Medulla oblongata (tissue), 1 donor: Measurements from ENCODE around the gene PCCA.
A peak's percentile ranks its signal among the peaks of the same experiment; 100 is the strongest.
"Not testable (repeated sequence)": the region's sequence is repeated elsewhere in the genome, so short reads cannot be mapped to it uniquely, and the experiment has no call there.

Source experiments
- DNase-seq: peaks from one replicate; pipeline ENCODE4 v3.0.0-alpha.2; 2015; ENCODE audit errors: extremely low spot score

The PCCA gene

DNA sequence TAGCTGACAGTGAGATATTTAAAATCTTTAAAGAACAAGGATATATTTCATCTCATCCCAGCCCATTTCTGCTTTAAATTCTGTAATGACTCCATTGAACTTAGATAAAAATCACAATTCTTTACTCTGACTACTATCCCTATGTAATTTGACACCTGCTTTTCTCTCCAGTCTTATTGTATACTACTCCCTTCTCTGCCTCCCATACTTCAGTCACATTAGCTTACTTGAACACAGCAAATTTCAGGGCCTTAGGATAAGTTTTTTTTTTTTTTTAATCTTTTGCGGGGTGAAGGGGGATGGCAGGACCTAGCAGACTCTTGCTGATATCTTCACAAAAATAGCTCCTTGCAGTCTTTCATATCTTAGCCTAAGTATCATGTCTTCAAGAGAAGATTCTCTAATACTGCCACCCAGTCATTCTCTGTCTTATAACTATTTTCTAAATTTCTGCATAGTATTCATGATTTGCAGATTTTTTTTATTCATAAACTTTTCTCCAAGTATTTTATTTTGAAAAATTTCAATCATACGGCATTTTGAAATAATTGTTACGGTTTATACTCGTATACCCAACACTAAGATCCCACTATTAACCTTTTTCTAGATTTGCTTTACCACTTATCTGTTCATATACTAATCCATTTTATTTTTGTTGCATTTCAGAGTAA is 151.4 kb downstream of the PCCA start:
- no peak for DNase-seq

DNA sequence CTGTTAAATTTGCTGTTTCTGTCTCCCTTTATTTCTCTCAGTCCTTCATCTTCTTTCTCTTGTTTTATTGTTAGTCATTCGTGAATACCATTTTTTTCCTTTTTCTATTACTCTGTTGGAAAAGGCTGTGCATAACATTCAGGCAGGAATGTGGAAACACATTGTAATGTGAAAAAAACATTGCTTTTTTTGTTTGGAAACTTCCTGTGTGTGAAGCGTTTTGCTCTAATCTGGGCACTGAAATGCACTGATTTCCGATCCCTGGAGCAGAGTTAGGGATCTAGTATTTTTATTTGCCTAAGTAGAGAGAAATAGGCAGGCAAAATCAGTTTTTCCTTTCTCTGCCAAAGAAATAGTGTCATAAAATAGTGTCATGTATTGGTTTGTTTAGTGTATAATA is 155.5 kb downstream of the PCCA start:
- DNase-seq = no peak

DNA sequence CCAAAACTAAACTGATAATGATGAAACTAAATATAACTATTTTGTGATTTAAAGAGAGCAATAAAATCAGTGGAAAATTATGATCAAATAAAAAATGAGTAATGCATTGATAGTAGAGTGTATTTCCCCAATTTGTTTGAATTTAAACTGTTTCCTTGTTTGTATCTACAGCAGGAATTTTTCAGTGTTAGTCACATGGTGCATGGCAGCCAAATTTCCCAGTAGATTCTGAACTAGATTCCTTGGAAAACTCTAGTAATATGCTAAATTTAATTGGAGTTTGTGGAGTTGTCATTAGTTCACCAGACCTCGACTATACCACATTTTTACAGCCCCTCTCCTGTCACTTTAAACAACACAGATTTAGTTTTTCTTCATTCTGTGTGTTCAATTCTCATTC is 156.2 kb downstream of the PCCA start:
- DNase-seq = no peak

DNA sequence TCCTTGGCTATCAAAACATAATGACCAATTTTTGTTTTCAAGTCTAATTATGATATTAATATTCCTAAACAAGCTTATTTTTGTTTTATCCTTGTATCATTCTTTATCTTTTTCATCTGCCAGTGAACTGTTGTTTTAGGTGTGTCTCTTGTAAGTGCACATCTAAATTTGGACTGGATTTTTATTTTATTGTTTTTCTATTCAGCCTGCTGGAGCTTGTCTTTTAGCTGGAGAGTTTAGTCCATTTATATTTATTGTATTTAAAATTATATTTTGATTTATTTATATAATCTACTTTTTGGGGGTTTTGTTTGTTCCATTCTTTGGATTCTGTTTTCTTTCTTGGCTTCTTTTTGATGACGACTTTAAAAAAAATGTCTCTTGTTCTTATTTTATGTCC is 159.0 kb downstream of the PCCA start:
- no peak for DNase-seq

DNA sequence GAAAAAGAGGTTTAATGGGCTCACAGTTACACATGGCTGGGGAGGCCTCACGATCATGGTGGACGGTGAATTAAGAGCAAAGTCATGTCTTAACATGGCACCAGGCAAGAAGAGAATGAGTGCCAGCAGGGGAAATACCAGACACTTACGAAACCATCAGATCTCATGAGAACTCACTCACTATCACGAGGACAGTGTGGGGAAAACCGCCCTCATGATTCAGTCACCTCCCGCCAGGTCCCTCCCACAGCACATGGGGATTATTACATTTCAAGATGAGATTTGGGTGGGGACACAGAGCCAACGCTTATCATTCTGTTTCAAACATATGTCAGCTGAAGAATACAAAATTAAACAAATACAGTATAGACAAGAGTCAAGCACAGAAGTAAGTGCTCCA is 165.1 kb downstream of the PCCA start:
- no peak for DNase-seq

DNA sequence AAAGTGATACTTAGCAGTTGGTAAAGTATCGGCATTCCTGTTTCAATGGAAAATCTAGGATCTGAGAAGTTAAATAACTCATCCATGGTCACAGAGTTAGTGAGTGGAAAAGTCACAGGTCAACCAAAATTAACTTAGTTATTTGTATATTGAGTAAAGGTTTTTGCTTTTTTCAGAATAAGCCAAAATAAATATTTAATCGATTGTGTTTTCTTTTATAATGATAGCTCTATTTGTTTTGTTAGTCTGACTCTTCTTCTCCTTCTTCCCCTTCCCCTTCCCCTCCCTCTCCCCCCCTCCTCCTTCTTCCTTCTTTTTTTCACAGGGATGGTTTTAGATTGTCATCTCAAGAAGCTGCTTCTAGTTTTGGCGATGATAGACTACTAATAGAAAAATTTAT is 173.5 kb downstream of the PCCA start:
- DNase-seq = no peak

DNA sequence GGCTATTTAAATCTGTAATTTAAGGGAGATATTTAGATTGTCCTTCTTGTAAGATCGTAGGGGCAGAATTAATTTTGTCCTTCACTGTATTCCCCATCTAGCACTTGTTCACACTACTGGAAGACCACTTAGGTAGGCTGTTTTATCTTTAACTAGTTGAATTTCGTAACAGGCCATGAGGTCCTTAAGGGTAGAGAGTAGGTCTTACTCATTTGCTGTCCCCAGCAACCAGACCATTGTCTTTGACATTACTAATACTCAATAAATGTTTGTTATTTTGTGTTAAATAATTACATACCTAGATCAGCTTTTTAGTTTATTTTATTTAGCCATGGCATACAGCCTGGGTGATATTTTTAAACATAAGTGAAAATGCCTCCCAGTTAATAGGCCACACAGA is 177.1 kb downstream of the PCCA start:
- DNase-seq = no peak

DNA sequence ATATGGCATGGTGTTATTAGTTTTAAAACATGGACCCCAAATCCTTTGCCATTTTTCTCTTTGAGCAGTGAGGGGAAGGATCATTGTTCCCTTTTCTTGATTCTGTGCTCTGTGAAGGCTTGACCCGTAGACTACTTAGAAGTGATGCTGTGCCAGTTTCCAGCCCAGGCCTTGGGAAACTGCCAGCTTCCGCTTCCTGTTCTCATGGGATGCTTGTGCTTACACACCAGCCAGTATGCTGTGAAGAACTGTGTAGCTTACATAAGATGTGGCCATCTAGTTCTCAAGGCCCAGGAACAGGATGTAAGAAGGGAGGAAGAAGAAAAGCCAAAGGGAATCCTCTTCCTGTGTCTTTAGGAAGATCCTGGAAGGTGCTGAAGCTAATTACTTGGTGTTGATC is 180.9 kb downstream of the PCCA start:
- peak; percentile 87 for DNase-seq

DNA sequence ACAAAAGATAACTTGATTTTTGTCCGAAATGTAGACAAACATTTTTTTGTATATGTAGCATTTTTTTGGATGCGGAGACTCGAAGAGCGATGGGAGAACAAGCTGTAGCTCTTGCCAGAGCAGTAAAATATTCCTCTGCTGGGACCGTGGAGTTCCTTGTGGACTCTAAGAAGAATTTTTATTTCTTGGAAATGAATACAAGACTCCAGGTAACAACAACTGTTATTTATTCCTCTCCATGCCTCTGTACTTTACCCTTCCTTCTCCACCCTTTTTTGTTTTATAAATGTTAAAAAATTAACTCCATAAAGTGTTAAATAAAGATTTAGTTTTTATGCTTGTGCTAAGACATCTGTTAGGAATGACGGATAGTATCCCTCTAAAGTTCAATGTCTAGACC is 184.2 kb downstream of the PCCA start:
- no peak for DNase-seq

DNA sequence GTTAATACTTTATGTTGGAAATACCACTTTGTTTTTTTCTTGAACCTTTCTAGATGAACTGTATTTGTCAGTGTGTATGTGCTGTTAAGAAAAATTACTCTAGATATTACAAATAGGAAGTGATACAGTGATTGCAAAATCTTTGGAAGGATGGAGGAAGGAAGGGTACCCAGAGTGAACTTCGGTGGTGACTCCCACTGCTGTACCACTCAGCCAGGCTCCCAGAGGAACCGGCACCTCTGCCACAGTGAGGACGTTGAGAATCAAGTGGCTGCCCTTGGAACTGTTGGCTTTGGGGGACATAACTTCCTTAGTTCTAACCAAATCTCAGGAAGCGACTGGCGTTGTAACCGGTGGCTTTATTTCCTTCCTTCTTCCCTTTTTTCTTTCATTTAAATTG is 184.7 kb downstream of the PCCA start:
- DNase-seq = no peak

DNA sequence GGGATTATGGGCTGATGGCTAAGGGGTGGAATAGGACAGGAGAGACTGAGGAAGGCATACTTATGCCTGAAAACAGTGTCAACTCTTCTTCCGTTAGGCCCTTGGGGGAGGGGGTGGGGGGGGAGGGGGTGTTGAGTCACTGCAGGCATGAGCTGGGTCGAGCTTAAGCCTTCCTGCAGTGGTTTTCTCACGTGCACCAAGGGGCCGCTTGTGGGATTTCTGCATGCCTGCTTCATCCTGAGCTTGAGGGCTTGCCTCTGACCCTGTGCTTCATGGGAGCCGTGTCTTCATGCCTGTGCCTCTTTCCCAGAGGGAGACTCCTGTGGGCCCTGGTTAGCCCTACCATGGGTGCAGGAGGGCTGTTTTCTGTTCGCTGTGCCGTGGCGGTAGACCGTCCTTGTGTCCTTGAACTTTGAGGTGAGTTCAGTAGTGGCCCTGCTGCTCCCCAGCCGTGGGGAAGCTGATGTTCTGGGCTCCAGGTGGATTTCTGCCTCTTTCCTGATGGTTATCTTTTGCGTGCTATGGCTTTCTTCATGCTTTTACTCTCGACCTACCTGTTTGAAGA is 186.1 kb downstream of the PCCA start:
- DNase-seq = no peak

DNA sequence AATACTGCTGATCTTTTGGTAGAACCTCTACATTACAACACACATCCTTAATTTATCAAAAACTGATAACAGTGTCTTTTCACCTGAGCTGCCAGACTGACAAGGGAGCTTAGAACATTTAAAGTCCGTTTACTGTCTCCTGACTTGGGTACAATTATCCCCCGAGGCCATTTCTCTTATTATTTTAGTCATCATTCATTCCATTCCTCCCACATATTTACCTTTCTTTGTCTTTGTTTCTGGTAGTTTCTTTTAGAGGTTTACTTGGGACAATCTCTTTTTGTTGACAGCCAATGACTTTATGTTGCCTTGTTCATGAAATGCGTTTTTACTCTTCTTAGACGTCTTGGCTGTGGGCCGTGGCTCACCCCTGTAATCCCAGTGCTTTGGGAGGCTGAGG is 186.9 kb downstream of the PCCA start:
- DNase-seq = no peak

DNA sequence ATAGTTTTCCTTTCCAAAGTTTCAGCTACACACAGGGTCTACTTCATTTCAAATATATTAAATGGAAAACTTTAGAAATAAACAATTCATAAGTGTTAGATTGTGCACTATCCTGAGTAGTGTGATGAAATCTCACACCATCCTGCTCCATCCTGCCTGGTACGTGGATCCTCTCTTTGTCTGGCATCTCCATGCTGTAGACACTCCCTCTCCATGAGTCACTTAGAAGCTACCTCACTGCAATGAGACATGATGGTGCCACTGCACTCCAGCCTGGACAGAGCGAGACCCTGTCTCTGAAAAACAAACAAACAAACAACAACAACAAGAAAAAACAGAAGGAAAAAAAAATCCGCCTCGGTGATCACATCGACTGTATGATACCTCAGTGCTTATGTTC is 191.8 kb downstream of the PCCA start:
- no peak for DNase-seq

DNA sequence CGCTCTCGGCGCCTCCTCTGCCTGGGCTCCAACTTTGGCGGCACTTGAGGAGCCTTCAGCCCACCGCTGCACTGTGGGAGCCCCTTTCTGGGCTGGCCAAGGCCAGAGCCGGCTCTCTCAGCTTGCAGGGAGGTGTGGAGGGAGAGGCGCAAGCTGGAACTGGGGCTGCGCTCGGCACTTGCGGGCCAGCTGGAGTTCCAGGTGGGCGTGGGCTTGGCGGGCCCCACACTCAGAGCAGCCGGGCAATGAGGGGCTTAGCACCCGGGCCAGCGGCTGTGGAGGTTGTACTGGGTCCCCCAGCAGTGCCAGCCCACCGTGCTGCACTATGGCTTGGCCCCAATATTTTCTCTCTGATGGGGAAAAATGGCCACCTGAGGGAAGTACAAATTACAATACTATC is 193.4 kb downstream of the PCCA start:
- not testable (repeated sequence) for DNase-seq

DNA sequence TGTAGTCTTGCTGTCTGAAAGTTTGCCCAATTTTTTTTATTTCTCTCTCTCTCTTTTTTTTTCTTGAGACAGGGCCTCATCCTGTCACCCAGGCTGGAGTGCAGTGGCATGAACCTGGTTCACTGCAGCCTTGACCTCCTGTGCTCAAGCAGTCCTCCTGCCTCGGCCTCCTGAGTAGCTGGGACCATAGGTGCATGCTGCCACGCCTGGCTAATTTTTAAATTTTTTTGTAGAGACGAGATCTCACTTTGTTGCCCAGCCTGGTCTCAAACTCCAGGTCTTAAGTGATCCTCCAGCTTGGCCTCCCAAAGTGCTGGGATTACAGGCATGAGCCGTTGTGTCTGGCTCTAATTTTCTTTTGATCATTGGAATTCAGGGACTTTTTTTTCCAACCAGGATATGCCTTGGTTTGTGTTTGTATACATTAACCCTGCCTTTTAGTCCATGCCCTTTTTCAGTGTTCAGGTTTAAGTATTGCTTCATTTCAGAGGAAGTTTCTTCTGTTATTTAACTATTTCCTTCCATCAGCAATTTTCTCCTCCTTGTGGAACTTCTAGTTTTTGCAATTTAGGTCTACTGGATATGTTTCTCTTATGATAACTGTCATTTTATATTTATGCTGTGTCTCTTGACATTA is 201.4 kb downstream of the PCCA start:
- no peak for DNase-seq

DNA sequence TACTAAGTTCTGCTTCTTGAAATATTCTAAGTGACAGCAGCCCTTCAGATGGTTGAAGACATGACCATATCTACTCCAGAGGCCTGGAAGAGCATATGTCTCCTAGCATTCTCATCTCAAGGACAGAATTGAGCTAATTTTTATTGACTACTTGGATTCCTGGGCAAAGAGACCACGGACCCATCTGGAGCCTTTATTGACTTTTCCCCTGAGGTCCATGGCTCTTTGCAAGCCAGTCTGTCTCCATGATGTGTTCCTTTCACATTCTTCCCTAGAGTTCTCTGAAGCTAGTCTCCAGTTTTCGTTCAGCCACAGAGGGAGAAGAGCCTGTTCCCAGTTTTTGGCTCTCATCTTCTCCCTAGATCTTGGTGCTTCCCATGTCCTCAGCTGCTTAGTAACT is 202.7 kb downstream of the PCCA start:
- no peak for DNase-seq

DNA sequence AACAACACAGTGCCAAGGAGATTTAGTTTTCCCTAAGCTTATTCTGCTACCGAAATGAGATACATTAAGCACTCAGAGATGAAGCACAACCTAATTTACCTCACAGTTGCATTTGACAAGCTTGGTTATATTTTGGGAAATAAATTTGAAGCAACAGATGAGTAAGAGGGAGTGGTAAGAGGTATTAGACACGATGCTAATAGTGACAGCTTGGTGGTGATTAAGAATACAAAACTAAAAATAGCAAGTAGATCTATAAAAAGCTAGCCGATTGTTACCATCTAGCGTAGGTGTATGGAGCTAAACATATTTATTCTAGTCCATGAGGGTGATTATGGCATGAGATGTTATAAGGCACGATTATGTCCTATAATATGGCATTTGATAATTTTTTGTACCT is 208.5 kb downstream of the PCCA start:
- no peak for DNase-seq

DNA sequence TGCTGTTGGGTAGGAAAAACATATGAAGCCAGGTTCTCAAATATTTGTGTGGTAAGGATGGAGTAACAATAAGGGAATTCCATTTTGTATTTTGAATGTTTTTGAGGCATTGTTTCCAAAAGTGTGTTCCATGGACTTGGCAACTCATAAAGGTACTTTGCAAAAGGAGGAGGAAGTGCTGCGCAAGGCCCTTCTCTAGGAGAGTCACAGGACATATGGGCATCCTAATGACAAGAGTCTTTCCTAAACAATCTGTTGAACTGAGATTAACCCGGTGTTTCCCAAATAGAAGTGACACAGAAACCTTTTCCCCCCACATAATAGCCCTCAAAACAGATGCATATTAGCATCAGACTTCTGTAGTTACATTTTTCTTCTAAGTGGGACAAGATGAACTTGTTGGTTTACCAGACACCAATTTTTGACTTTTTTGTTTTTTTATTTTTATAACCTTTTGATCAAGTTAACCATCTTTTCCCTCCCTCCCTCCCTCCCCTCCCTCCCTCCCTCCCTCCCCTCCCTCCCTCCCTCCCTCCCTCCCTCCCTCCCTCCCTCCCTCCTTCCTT is 209.3 kb downstream of the PCCA start:
- no peak for DNase-seq

DNA sequence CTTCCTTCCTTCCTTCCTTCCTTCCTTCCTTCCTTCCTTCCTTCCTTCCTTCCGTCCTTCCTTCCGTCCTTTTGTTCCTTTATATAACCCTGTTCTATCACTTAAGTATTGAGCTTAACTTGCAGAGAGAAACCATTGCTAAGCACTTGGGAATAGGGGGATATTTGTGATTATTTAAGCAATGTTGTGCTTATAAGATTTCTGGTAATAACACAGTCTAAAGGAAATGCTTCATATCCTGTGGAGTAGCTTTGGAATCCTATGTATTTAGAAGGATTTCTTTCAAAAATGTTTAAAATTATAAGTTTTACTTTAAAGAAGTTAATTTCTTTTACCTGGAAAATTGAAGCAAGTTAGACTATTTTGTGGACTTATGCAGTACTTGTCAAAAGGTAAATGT is 209.8 kb downstream of the PCCA start:
- no peak for DNase-seq

DNA sequence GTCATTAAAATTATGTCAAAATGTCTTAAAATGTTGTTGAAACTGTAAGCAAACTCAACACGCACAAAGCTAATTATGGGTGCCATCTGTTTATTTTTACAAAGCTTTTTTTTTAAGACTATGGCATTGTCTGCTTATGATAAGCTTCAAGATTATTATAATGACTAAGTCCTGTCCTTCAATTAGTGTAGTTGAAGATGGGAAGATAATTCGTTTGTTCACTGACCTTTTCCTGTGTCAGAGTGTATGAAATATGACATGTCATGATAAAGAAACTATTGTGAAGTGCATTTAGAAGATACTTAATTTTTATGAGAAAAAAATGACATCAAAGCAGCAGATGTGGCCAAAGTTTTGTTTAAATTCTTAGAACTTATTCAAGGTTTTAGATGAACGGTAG is 211.3 kb downstream of the PCCA start:
- DNase-seq = no peak

DNA sequence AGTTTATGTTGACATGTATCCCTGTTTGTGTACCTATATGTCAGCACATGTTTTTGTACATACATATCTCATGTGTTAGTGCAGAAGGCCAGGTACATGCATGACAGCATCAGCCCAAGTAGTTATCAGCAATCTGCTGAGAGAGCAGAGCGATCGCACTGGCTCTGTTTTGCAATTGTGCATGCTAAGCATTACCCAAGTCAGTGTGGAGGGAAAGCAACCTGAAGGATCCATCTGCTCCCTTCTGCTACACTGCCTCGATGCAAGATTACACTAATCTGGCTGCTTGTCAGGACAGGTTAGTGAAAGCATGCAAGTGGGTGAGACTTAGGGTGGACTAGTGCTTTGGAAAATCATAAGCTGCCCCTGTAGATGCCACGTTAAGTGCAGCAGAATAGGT is 211.8 kb downstream of the PCCA start:
- DNase-seq = no peak

DNA sequence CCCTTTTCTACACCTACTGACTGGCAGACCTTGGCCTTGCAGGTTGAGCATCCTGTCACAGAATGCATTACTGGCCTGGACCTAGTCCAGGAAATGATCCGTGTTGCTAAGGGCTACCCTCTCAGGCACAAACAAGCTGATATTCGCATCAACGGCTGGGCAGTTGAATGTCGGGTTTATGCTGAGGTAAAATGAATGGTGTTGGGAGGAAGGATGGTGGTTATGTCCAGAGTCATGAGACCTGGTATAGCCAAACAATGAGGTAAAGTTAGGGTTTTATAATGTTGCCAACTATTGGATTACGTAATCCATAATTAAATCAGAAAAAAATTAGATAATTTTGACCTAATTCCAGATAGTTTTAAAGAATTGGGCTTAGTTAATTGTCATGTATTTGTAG is 212.5 kb downstream of the PCCA start:
- DNase-seq = no peak

DNA sequence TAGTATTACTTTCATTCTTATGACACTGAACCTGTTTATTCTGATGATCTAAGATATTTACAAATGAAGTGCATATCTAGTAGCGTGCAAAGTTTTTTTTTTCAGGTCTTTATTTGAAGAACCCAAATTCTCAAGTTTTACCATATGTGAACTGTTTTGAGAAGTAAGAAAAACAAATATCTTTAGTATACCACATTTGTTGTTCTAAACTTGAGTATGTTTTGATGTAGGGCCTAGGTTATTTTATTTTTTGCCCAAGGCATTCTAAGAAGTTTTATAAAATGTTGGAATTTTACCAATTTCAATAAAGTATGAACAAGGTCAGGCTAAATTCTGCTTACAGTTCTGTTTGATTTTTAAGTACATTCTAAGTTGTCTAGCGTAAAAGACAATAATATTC is 213.5 kb downstream of the PCCA start:
- no peak for DNase-seq
